Testis (tissue), 2 donors: Measurements from ENCODE around the gene FCF1.

Experiments used
- CTCF ChIP-seq, 3 experiments: fragments of 450-650 bp in 2 of 3; fragments of 200-600 bp in 1 of 3; sonication (generic) in 1 of 3; IDR thresholded peaks; one replicate each; pipeline ENCODE4 v1.5.1; 2016 to 2019; ENCODE audit warnings: antibody characterized with exemption in 3 of 3, mild to moderate bottlenecking in 2 of 3, moderate library complexity in 1 of 3
- POLR2A ChIP-seq: fragments of 450-650 bp; IDR thresholded peaks from one replicate; pipeline ENCODE4 v1.6.1; 2017; ENCODE audit warnings: antibody characterized with exemption, mild to moderate bottlenecking, moderate library complexity

- TF ChIP-seq POLR2A (no peak), CTCF (IDR thresholded peaks at IDR 0.05) (no peak)
Measured at GRCh38 chr14:74754157-74754556, 41.2 kb downstream of the FCF1 start.
